H1 (cell line): ENCODE data around the gene LIPF. TPM values are rescaled to one million over a fixed set of nuclear protein-coding genes. Genes with fewer than 3 reads are reported as not detected.

Experiments
- BACH1 ChIP-seq: IDR thresholded peaks from 2 replicates; pipeline ENCODE4 v1.6.1; 2012; ENCODE audit warnings: low read length, improper control_type of control experiment
- CHD2 ChIP-seq: IDR thresholded peaks from 2 replicates; pipeline ENCODE4 v1.6.1; 2012; ENCODE audit warnings: low read length, improper control_type of control experiment
- RNF2 ChIP-seq: fragments of 200-900, 300-1000 bp; sonication (generic); IDR thresholded peaks from 2 replicates; pipeline ENCODE4 v1.7.1; 2016; ENCODE audit warnings: borderline replicate concordance, low read depth, mild to moderate bottlenecking, antibody characterized with exemption, low read length; ENCODE audit not compliant: poor library complexity, severe bottlenecking; ENCODE audit errors: missing control alignments
- polyA plus RNA-seq, 7 experiments: library from polyadenylated mRNA; depleted of rRNA in 3 of 7; stranded (reverse) in 5 of 7; unstranded in 2 of 7; fragments of >200 nt in 5 of 7; fragments of 200-250 nt in 2 of 7; gene quantifications; 1 replicate in 5 of 7; 2 replicates in 1 of 7; 4 replicates in 1 of 7; pipeline versions ENCODE4 v1.2.1 to v1.2.3, GENCODE V29; 2011 to 2013; ENCODE audit warnings: missing spikeins in 2 of 7, mixed read lengths in 2 of 7
- total RNA-seq: library from RNA; stranded (reverse); fragmentation: NEBNext Ultra II Directional; extraction: Animal tissue kit (Norgen Biotek cat#: 25700); gene quantifications from 2 replicates; pipeline ENCODE4 v1.2.1, GENCODE V29; 2021
- TF ChIP-seq, protein P1 (sequence below), 3 experiments: IDR thresholded peaks; 1 replicate in 2 of 3; 2 replicates in 1 of 3; pipeline versions ENCODE4 v1.5.1 to v1.6.1; 2011; ENCODE audit warnings: low read length in 3 of 3, mild to moderate bottlenecking in 3 of 3, inconsistent platforms in 2 of 3, low read depth in 1 of 3, moderate library complexity in 1 of 3; ENCODE audit not compliant: insufficient read depth in 1 of 3; ENCODE audit errors: control extremely low read depth in 1 of 3

LIPF gene
- total and polyA plus RNA-seq, 2 of the 8 experiments (the other 6 are each of a cell fraction or from before 2014, with no cell fraction given) = not detected

DNA sequence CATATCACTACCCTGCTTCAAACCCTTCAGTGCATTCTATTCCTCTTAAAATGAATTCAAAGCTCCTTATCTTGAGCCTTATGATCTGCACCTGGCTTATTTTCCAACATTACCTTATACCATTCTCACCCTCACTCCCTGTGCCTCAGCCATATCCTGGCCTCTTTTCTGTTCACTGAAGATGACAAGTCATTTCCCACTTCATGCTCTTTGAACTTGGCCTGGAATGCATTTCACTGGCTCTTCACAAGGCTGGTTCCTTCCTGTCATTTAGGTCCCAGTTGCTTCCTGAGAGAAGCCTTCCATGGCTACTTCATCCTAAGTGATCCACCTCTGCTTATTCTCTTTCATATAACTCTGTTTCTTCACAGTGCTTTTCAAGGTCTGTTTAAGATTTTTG, 3.2 kb upstream of the LIPF start (continued):
- TF ChIP-seq BACH1 (no peak), RNF2 (no peak), CHD2 (no peak)
- TF ChIP-seq, protein P1, sequence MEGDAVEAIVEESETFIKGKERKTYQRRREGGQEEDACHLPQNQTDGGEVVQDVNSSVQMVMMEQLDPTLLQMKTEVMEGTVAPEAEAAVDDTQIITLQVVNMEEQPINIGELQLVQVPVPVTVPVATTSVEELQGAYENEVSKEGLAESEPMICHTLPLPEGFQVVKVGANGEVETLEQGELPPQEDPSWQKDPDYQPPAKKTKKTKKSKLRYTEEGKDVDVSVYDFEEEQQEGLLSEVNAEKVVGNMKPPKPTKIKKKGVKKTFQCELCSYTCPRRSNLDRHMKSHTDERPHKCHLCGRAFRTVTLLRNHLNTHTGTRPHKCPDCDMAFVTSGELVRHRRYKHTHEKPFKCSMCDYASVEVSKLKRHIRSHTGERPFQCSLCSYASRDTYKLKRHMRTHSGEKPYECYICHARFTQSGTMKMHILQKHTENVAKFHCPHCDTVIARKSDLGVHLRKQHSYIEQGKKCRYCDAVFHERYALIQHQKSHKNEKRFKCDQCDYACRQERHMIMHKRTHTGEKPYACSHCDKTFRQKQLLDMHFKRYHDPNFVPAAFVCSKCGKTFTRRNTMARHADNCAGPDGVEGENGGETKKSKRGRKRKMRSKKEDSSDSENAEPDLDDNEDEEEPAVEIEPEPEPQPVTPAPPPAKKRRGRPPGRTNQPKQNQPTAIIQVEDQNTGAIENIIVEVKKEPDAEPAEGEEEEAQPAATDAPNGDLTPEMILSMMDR (IDR thresholded peaks at IDR 0.05; ENCODE audit: control extremely low read depth in 1 of 3, insufficient read depth in 1 of 3, low read depth in 1 of 3, low read length in 3 of 3) = no peak
